Measurements from ENCODE around the gene PSMD6.

The PSMD6 gene

DNA sequence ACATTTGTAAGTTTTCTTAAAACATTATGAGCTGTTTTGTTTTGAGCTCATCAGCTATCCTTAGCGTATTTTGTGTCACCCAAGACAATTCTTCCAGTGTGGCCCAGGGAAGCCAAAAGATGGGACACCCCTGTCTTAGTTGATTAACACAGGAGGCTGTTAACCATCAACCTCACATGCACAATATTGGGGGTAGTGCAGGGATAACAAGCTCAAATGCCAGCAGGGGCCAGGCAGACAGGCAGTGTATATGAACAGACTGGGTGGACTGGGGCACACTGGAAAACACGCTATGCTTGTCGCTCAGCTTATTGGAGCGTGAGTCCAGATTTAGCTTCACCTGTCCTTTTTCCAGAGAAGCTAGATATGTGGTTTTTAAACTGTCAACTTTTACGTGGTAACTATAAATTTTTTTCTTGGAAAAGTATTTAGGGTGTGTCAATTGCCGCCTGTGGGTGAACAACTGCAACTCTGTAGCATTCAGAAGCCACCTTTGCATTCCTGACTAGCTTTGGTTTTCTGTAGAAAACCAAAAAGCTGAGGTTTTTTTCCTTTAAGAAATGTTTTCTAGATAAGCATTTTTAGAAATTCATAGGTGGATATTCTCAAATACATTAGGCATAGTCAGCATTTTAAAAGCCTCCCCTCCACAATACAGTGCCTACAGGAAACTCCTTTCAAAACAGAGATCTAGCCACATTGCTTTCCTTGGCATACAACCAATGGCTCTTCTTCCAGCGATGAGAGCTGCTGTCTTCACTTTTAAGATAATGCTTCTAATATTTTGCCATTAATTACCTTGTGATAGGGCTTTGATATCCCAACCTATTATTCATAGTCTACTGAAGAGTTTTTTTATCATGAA is 14.6 kb downstream of the PSMD6 start:
- peak; percentile 34 for DNase-seq

DNA sequence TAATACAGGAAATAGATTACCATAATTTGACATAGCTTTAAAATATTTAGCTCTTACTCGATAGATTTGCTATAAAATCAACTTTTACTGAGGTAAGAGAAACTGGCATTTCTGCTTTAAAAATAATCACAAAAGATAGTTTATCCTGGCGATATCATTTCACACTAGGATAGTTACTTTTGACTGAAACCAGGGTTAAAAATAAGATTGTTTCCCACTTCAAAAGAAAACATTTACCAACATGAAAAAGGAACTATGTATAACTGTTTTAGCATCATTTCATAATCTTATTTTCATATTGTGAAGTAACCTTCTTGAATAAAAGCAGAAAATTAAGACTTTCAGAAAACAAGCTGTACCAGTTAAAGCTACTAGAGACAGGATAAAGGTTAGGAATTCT is 15.3 kb downstream of the PSMD6 start:
- no peak for DNase-seq

DNA sequence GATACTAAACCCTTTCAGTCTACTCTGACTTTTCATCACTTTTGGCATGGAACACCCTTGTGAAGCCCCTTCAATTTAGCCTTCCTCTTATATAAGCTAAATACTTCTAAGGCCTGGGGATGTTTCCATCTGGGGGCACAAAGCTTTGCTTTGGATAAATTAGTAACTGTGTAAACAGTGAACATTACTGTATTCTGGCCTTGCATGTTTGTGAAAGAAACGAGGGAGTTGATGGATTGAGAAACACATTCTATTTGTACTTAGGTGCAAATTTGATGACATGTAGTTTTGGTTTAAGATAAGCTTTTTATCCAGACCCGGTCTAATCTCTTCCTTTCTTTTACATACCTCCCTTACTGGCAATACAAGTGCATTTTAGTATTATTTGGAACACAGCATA is 19.7 kb downstream of the PSMD6 start:
- no peak for DNase-seq

DNA sequence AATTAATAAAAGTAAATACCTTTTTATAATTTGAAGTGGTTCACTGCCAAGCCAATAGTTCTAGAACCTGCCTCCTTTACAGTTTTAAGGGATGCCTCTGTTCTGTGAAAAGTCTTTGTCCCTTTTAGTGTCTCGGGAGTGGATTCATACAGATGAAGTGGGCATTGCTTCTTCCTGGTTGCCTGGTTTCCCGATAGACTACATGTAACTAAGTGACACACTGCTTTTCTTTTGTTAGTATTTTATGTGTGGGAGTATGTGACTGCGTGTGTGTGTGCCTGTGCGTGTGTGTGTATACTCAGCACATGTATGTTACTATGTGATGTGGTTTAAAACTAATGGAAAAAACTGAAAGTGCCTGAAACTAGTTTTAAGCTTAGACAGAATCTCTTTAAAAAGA is 21.1 kb downstream of the PSMD6 start:
- DNase-seq = no peak

DNA sequence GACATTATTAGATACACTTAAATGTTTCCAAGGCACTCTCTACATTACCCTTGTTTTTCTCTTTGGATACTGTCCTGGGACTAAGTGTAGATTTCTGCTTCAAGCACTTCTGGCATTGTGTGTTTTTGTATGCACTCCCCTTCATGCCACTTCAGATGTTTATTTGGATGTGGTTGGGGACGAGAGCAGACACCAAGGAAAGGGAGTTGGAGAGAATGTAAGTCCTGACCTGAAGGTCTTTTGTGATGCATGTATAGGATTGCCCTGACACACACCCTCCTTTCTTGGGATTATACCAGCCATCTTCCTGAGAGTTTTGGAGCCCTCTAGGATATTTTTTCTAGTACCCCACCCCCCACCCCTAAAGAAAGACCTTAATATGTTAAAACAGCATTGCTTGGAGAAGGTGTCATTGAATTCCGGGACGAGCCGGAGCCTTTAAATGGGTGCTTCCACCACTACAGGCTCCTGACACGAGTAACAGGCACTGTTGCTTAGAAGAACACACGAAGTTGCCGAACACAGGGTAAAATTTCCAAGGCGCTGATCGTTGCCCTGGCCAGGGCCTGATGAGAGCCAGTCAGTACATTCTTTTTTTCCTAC is 22.7 kb downstream of the PSMD6 start:
- DNase-seq = no peak

DNA sequence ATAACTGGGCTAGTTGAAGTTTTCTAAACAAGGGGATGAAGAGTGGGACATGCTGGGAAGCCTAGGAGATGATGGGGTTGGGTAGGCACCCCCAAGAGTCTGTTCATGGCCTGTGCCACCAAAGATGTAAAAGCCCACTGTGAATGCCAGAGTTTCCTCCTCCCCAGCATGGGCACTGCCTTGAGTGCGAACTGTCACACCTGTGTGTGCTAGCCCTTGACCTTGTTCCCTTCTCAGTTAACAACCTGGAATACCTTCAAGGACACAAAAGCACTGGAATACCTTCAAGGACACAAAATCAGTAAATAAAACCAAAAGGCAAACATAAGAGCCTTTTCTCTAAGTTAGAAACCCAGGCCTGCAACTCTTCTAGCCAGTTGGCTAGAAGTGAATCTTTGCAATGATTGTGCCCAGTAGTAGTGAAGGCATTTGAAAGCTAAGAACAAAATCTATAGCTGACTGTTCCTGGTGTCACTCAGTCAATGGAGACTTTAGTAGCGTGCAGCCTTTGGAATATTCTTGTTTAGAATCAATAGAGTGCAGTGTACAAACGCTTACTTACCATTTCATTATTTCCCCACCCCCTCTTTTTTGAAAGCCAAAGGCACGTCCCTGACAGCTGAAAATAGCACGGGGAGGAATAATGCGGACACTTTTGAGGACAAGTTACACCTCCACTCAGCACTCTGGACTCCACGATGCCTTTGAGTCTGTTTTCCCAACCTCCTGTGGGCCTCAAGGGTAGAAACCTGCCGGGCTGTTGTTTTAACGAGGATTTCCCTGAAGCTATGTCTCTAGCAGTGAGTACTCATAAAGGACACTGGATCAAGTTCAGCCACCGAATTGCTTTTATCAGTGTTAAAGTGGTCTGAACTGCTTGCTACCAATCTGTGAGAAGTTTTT is 24.2 kb downstream of the PSMD6 start:
- DNase-seq = no peak

DNA sequence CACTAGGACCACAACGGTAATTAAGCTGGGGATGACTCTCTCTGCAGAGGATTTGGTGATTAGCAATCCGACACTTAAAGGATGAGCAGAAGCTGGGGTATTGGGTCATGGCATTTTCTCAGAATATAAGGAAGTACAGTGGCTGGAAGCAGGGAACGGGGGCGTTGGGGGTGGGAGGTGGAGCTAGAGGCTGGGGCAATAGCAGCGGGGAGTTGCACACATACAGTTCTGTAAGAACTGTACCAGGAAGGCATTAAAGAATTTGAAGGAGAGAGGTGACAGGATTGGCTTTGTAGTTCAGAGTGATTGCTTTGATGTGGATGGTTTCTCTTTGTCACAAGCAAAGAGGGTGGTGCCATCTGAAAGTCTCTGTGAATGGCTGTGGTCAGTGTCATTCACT is 28.2 kb downstream of the PSMD6 start:
- no peak for DNase-seq

DNA sequence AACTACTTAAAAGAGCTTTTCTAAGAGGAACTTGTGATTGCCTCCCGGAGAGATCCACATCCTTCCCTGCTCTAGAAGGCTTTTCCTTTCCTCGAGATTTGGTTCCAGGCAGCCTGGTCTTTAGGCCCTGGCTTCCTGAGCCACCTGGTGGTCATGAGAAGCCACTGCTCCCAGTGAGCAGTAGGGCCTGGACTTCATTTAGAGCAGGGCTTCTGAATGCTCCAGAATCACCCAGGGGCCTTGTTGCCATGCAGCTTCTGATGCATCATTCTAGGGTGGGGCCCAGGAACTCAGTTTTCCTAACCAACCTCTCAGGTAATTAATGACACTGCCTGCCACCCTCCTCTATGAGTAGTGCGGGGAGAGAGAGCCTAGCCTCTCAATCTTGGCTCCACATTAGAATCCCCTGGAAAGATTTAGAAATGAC is 29.6 kb downstream of the PSMD6 start:
- DNase-seq = peak; percentile 78

DNA sequence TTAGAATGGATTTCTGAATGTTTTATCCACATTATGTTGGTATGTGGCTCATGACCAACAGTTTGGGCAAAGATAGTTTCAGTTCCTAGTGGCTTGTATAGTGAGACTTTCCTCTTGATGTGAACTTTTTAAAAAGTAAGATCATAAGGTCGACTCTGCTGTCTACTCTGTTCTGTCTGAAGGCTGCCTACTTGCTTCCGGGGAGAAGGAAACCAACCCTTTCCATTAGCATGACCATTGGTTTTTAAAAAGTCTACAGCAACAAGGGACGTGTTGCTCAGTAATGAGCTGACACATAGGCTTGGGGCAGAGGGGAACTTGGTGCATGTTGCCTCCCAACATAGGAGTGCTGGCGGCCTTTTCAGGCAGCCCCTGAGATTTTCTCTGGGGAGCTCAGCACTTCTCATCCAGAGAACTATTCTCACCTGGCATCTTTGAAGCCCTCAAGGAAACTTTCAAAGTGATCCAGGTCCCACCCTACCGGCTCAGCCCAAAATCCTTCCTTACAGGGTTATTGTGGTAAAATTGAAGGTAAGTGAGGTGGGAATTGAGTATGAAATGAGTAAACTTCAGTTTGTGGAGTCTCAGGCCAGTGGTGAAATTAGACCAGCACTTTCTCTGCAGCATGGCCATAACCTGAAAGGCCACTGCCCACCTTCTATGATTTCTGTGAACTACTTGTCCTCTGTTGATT is 30.6 kb downstream of the PSMD6 start:
- no peak for DNase-seq

DNA sequence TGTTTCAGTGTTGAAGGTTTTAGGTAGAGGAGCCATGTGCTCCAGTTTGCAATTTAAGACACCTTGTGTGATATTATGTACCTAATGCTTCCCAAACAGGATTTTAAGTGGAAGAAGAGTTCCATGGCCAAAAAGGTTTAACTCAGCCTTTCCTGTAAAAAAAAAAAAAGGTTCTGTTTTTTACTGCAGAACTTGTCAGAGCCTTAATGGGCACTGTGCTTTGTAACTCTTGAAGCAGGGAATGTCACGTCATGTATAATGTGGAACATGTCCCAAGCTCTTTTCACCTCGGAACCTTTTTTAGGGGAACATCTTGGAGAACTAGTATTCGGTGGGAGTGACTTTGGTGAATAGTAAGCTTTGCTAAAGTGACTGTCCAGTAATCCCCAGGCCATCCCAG is 31.6 kb downstream of the PSMD6 start:
- DNase-seq = no peak

DNA sequence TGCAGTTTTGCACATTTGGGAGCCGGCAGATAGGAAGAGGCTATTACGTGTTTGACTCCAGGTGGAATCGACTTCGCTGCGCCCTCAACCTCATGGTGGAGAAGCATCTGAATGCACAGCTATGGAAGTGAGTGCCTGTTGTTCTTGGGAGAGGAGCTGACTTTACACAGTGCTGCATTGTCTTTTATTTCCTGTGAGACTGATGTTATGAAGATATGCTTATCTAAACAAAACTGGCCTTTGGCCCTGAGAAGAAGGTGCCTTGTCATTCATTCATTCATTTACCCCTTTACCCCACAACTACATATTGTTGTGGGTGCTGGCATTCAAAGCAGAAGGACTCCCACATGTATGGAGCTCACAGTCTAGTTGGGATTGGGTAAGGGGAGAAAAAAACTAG is 32.6 kb downstream of the PSMD6 start:
- no peak for DNase-seq

DNA sequence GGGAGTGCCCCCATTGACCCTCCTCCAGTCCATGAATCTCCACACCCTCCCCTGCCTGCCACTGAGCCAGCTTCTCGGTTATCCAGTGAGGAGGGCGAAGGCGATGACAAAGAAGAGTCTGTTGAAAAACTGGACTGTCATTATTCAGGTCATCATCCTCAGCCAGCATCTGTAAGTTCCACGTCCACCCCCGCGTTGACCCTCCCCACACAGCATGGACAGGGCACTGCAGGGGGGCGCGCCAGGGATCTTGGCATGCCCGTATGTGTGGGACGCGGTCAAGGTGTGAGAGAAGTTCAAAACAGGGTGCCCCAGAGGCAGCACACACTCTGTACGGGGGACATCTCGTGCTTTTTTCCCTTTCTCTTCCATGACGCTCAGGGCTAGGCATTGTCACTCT is 33.1 kb downstream of the PSMD6 start:
- no peak for DNase-seq

DNA sequence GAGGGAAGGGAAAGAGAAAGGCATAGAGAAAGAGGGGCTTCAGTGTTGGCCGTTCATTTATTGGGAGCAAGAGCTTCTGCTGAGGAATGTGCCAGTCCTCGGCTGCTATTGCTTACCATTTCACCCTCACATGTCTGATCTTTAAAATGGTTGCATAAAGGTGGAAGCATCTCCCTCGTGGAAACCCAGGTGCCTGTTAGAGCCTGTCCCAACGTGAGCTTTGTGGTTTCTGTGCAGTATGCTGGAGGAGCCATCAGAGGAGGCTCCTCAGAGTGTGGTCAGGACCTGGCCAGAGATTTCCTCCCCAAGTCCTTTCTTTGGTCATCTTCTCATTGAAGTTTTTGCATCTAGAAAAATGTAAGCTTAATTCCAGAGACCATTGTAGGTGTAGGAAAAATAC is 34.4 kb downstream of the PSMD6 start:
- DNase-seq = no peak

DNA sequence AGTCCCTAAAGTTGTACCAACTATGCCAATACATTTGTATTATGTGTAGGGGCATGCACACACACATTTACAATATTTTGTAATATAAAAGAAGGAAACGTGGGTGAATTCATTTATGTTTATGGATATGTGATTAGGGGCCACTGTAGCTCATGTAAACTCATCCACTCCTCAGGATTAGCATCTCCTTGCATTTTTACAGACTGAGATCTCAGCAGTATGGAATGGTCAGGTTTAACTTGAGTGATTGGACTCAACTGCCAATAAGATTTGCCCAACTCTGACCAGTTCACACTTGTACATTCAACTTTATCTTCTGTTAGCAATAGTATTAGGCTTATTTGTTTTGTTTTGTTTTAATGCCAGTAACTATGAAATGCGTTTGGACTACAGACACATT is 36.5 kb downstream of the PSMD6 start:
- DNase-seq = no peak

DNA sequence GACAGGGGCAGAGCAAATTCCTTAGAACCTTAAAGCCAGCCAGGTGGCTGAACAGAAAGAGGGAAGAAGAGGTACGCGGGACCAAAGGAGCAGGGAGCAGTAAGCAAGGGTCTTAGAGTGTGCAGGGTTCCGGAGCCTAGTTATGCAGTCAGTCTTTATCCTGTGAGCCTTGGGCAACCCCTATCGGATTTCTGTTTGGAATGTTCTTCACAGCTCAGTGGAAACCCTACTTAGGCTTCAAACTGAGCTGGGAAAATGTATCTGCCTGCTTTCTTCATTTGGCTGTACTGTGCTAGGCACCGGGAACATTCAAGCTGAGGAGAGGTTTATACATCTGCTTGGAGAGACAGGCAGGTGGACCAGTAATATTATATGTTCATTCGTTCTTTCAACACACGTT is 37.1 kb downstream of the PSMD6 start:
- no peak for DNase-seq

DNA sequence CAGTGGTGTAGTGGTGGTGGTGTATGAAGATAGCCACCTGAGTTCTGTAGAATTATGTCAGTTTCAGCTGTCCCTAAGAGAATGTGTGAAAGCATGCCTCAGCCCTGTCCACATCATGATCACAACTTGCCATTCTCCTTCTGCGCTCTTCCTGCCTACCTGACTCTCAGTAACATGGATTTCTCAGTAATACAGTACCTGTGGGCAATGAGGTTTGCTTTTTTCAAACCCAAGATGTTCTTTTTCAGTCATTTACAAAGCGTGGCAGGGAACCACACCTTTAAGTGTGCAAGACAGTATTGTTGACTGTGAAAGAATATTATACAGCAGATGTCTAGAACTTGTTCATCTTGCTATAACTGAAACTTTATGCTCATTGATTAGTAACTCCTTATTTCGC is 38.9 kb downstream of the PSMD6 start:
- no peak for DNase-seq

DNA sequence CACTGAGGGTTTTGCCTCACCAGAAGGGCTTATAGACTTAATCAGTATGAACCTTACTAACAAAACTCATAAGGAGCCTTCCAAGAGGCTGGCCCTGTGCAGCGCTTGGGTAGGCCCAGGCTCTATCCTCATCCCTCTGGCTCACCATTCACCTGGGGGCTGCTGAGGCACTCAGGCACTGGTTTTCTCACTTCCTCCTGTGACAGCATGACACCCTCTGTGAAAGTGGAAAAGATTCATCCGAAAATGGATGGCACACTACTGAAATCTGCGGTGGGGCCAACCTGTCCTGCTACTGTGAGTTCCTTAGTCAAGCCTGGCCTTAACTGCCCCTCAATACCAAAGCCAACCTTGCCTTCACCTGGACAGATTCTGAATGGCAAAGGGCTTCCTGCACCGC is 41.3 kb downstream of the PSMD6 start:
- no peak for DNase-seq

DNA sequence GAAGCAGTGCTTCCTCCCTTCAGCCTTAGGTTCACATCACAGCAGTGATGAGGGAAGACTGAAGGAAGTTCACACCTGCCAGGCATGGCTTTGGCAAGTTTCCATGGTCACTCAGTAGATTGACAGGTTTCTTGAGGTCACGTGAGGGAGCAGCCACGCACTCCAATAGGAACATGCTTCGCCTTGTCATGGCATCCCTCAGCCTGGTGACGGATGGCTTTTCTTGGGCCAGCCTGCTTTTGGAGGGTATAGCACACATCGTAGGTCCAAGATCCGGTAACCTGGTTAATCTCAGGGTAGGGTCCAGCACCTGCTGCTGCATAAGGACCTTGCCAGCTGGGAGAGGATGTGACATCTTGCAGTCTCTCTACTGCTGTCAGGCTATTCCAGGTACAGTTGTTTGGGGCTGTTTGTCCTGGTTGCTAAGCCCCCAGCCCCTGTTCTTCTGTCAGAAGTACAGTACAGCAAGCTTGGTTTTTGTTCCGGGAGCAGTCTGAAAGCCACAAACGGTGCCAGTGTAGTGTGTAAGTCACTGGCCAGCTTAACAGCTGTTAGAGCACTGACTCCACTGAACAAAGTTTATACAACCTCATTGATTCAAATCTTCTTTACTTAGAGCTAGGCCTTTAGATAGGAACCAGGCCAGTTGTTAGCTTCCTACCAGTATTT is 42.3 kb downstream of the PSMD6 start:
- DNase-seq = no peak

DNA sequence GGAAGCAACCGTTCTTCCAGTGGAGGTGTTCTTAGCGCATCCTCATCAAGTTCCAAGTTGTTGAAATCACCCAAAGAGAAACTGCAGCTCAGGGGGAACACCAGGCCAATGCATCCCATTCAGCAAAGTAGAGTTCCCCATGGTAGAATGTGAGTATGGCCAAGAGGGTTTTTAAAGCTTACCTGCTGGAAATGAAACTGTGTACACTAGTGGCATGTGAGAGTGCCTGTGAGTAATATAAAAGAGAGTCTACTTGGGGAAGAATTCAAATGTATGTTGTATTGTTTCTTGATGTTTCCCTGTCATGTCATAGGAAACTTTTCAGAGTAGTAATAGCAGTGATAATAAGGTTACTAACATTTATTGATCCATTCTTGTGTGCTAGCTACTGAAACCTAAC is 43.3 kb downstream of the PSMD6 start:
- DNase-seq = no peak

DNA sequence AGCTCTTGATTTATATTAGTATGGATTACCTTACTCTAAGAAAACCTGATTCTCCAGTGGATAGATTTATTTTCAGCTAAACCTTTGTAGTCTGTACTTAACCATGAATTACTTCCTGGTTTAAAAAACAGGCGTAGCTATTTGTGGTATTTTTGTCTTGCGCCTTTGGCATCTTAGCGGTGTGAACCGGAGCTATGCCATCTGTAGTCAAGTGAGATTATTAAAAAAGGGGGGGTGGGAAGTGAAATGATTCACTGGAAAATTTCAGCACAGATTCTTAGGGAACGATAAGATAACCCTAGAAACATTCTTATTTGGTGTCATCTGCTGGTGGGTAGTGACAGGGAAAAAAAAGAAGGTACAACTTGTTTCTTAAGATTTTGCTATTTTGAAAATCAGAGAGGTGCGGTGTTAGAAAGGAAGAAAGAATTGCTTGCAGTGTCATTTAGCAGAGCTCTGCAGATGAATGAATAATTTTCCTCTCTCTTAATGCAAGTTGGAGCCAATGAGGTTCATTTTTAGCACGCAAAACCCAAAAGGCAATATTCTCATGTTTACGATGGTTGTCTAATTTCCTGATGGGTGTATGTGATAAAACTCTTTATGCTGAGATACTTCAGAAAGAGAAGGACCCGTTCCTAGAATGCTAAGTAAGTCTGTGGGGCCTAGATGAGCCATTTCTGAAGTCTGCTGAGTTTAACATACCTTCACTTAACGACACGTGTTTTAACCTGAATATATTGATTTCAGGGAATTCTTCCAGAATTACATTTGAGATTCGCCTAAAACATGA is 44.0 kb downstream of the PSMD6 start:
- DNase-seq = peak; percentile 34

DNA sequence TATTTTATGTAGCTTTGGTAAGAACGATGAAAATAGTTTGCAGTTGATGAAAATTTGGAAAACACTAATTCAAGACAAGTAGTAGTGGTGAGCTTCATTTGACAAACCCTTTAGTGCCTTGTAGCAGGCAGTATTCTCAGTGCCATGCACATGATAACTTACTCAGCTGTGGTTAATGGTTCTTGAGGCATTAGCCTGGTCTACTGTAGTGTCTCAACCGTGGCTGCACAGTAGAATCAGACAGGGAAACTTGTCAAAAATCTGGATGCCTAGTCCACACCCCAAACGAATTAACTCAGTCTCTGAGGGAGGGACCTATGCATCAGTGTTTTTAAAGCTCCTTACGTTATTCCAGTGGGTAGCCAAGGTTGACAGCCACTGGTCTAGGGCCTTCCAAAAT is 45.4 kb downstream of the PSMD6 start:
- DNase-seq = no peak

DNA sequence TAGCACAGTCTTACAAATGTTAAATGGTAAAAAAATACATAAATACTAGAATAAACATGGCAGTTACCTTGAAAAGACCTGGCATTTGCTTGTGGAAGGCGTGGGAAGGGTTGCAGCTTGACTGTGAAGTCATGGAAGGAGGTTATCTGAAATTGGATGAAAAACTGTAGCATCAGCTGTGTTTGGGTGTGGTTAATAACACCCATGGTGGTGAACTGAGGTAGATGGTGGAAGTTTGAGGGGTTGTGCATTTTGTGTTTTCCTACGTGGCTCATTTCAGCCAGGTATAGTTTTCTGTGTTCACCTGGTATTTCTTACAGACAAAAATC is 46.5 kb downstream of the PSMD6 start:
- DNase-seq = no peak

Measured in fibroblast of skin of right biceps (primary cell).